ENCODE measurements around the gene POLR3H. TPM values are rescaled to one million over a fixed set of nuclear protein-coding genes. Genes with fewer than 3 reads are reported as not detected.
"Not testable (repeated sequence)": the region's sequence is repeated elsewhere in the genome, so short reads cannot be mapped to it uniquely, and the experiment has no call there.

POLR3H gene
- polyA plus RNA-seq, 1 donor (not counting 4 experiments of a cell fraction or from before 2014, with no cell fraction given) = 44.7 TPM

DNA sequence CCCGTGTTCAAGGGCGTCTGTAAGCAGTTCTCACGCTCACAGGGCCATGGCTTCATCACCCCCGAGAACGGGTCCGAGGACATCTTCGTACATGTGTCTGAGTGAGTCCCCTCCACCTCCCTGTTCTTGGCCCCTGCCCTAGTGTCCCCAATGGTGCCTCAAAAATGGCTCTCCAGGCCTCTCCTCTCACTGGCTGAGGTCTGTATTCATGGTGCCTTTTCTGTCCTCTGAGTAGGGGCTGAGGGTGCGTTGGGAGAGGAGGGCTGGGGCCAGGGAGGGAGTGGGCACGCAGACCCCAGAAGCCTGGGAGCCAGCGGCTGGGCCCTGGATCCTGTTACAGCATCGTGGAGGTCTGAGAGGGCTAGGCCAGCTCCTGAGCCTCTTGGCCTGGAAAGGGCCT, 29.4 kb upstream of the POLR3H start:
- Histone ChIP-seq H2AFZ (ENCODE audit: control insufficient read depth, low read length) (no peak overlapping the region), H3K4me3 (ENCODE audit: control insufficient read depth in 2 of 3, extremely low read depth in 1 of 3, insufficient read depth in 2 of 3, low read depth in 1 of 3, low read length in 3 of 3) (no peak overlapping the region), H3K27me3 (ENCODE audit: control insufficient read depth, extremely low read depth, insufficient read depth, low read length) (no peaks in the 10 kb centered on the region), H4K20me1 (ENCODE audit: control insufficient read depth, extremely low read depth, insufficient read depth, low read length) (peaks cover 4% of the 10 kb centered on the region), H3K9ac (ENCODE audit: control insufficient read depth, extremely low read depth, insufficient read depth, low read length) (no peak overlapping the region), H3K4me1 (ENCODE audit: control insufficient read depth, extremely low read depth, insufficient read depth, low read length) (no peaks in the 10 kb centered on the region), H3K4me2 (ENCODE audit: control insufficient read depth, extremely low read depth, insufficient read depth, low read depth, low read length) (no peak overlapping the region), H3K79me2 (ENCODE audit: control insufficient read depth, insufficient read depth, low read length) (no peaks in the 10 kb centered on the region), H3K9me1 (ENCODE audit: control insufficient read depth, extremely low read depth, insufficient read depth, low read length) (peaks cover 2% of the 10 kb centered on the region), H3K9me3 (ENCODE audit: control insufficient read depth, low read depth, low read length) (no peaks in the 10 kb centered on the region), H3K27ac (ENCODE audit: control insufficient read depth, insufficient read depth, low read length) (no peak overlapping the region), H3K36me3 (ENCODE audit: control insufficient read depth in 2 of 2, extremely low read depth in 1 of 2, insufficient read depth in 2 of 2, low read length in 2 of 2) (peaks cover 15 to 25% of the 10 kb centered on the region in 2 experiments)
- TF ChIP-seq EZH2 (IDR thresholded peaks at IDR 0.05; ENCODE audit: low read length) = no peak
- TF ChIP-seq, protein P1, sequence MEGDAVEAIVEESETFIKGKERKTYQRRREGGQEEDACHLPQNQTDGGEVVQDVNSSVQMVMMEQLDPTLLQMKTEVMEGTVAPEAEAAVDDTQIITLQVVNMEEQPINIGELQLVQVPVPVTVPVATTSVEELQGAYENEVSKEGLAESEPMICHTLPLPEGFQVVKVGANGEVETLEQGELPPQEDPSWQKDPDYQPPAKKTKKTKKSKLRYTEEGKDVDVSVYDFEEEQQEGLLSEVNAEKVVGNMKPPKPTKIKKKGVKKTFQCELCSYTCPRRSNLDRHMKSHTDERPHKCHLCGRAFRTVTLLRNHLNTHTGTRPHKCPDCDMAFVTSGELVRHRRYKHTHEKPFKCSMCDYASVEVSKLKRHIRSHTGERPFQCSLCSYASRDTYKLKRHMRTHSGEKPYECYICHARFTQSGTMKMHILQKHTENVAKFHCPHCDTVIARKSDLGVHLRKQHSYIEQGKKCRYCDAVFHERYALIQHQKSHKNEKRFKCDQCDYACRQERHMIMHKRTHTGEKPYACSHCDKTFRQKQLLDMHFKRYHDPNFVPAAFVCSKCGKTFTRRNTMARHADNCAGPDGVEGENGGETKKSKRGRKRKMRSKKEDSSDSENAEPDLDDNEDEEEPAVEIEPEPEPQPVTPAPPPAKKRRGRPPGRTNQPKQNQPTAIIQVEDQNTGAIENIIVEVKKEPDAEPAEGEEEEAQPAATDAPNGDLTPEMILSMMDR (optimal IDR thresholded peaks at IDR 0.05 in 1 of 3, IDR thresholded peaks at IDR 0.05 in 1 of 3, conservative IDR thresholded peaks at IDR 0.05 in 1 of 3; ENCODE audit: extremely low read depth in 1 of 3, insufficient read depth in 2 of 3, low read length in 3 of 3) = no peak
- dilution Hi-C loops (cut with MboI; ENCODE audit: extremely low pct_ligation_motif_present, low sequenced_read_pairs) = no loop called here
- DNase-seq (ENCODE audit: low read depth, low spot score) = no peak
- FAIRE-seq = no peak

DNA sequence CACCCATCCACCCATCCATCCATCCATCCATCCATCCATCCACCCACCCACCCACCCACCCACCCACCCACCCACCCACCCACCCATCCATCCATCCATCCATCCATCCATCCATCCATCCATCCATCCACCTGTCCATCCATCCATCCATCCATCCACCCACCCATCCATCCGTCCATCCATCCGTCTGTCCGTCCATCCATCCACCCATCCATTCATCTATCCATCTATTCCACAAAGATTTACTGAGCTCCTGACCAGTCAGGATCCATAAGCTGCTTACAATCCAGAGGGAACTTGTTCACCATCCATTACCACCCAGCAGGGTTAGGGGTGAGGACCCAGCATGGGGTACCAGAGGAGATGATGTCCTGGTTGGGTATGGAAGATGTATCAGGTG, 28.0 kb upstream of the POLR3H start:
- H3K9me3 ChIP-seq (ENCODE audit: control insufficient read depth, low read depth, low read length); H3K4me3 ChIP-seq (ENCODE audit: control insufficient read depth in 2 of 3, extremely low read depth in 1 of 3, insufficient read depth in 2 of 3, low read depth in 1 of 3, low read length in 3 of 3); dilution Hi-C loops (cut with MboI; ENCODE audit: extremely low pct_ligation_motif_present, low sequenced_read_pairs); H3K4me2 ChIP-seq (ENCODE audit: control insufficient read depth, extremely low read depth, insufficient read depth, low read depth, low read length); FAIRE-seq; H3K9me1 ChIP-seq (ENCODE audit: control insufficient read depth, extremely low read depth, insufficient read depth, low read length); H3K27ac ChIP-seq (ENCODE audit: control insufficient read depth, insufficient read depth, low read length); H3K79me2 ChIP-seq (ENCODE audit: control insufficient read depth, insufficient read depth, low read length); H3K4me1 ChIP-seq (ENCODE audit: control insufficient read depth, extremely low read depth, insufficient read depth, low read length); H3K9ac ChIP-seq (ENCODE audit: control insufficient read depth, extremely low read depth, insufficient read depth, low read length); H3K27me3 ChIP-seq (ENCODE audit: control insufficient read depth, extremely low read depth, insufficient read depth, low read length); H2AFZ ChIP-seq (ENCODE audit: control insufficient read depth, low read length); H4K20me1 ChIP-seq (ENCODE audit: control insufficient read depth, extremely low read depth, insufficient read depth, low read length); DNase-seq (ENCODE audit: low read depth, low spot score): not testable (repeated sequence)
- H3K36me3 ChIP-seq (ENCODE audit: control insufficient read depth in 2 of 2, extremely low read depth in 1 of 2, insufficient read depth in 2 of 2, low read length in 2 of 2) = peaks cover 10 to 16% of the 10 kb centered on the region in 2 experiments

DNA sequence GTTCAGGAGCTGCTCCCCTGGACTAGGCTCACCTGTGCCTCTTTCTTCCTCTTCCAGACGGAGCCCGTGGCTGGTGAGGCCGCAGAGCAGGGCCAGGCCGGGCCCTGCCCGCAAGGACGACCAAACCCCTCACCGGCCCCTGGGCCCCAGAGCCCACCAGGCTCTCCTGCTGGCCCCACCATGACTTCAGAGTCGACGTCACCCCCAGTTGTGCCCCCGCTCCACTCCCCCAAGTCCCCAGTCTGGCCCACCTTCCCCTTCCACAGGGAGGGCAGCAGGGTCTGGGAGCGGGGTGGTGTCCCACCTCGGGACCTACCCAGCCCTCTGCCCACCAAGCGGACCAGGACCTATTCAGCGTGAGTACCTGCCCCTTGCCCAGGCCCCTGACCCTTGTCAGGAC, 27.5 kb upstream of the POLR3H start:
- Histone ChIP-seq H3K79me2 (ENCODE audit: control insufficient read depth, insufficient read depth, low read length) (no peaks in the 10 kb centered on the region), H3K4me3 (ENCODE audit: control insufficient read depth in 2 of 3, extremely low read depth in 1 of 3, insufficient read depth in 2 of 3, low read depth in 1 of 3, low read length in 3 of 3) (no peak overlapping the region), H3K9me1 (ENCODE audit: control insufficient read depth, extremely low read depth, insufficient read depth, low read length) (peaks cover 2% of the 10 kb centered on the region), H3K4me1 (ENCODE audit: control insufficient read depth, extremely low read depth, insufficient read depth, low read length) (no peaks in the 10 kb centered on the region), H3K9ac (ENCODE audit: control insufficient read depth, extremely low read depth, insufficient read depth, low read length) (no peak overlapping the region), H3K36me3 (ENCODE audit: control insufficient read depth in 2 of 2, extremely low read depth in 1 of 2, insufficient read depth in 2 of 2, low read length in 2 of 2) (peaks cover 5 to 11% of the 10 kb centered on the region in 2 experiments), H3K9me3 (ENCODE audit: control insufficient read depth, low read depth, low read length) (no peaks in the 10 kb centered on the region), H2AFZ (ENCODE audit: control insufficient read depth, low read length) (no peak overlapping the region), H3K27ac (ENCODE audit: control insufficient read depth, insufficient read depth, low read length) (no peak overlapping the region), H3K27me3 (ENCODE audit: control insufficient read depth, extremely low read depth, insufficient read depth, low read length) (no peaks in the 10 kb centered on the region), H4K20me1 (ENCODE audit: control insufficient read depth, extremely low read depth, insufficient read depth, low read length) (peaks cover 1% of the 10 kb centered on the region), H3K4me2 (ENCODE audit: control insufficient read depth, extremely low read depth, insufficient read depth, low read depth, low read length) (no peak overlapping the region)
- TF ChIP-seq EZH2 (IDR thresholded peaks at IDR 0.05; ENCODE audit: low read length) = no peak
- TF ChIP-seq, protein P1 (optimal IDR thresholded peaks at IDR 0.05 in 1 of 3, IDR thresholded peaks at IDR 0.05 in 1 of 3, conservative IDR thresholded peaks at IDR 0.05 in 1 of 3; ENCODE audit: extremely low read depth in 1 of 3, insufficient read depth in 2 of 3, low read length in 3 of 3) = no peak
- FAIRE-seq = no peak
- dilution Hi-C loops (cut with MboI; ENCODE audit: extremely low pct_ligation_motif_present, low sequenced_read_pairs) = no loop called here
- DNase-seq (ENCODE audit: low read depth, low spot score) = no peak
